Tongue (tissue), 2 donors: ENCODE measurements around the gene MIPEP. TPM values are rescaled to one million over a fixed set of nuclear protein-coding genes. Genes with fewer than 3 reads are reported as not detected.
"Not testable (repeated sequence)": the region's sequence is repeated elsewhere in the genome, so short reads cannot be mapped to it uniquely, and the experiment has no call there.

Experiments used
- DNase-seq: peaks from one replicate; pipeline ENCODE4 v3.0.0-alpha.2; 2015
- total RNA-seq: library from RNA; depleted of rRNA; stranded (reverse); fragments of >200 nt; gene quantifications from one replicate; pipeline ENCODE4 v1.2.3, GENCODE V29; 2014

The MIPEP gene
- total RNA-seq, 1 donor from 2014 or later = 23.7 TPM

DNA sequence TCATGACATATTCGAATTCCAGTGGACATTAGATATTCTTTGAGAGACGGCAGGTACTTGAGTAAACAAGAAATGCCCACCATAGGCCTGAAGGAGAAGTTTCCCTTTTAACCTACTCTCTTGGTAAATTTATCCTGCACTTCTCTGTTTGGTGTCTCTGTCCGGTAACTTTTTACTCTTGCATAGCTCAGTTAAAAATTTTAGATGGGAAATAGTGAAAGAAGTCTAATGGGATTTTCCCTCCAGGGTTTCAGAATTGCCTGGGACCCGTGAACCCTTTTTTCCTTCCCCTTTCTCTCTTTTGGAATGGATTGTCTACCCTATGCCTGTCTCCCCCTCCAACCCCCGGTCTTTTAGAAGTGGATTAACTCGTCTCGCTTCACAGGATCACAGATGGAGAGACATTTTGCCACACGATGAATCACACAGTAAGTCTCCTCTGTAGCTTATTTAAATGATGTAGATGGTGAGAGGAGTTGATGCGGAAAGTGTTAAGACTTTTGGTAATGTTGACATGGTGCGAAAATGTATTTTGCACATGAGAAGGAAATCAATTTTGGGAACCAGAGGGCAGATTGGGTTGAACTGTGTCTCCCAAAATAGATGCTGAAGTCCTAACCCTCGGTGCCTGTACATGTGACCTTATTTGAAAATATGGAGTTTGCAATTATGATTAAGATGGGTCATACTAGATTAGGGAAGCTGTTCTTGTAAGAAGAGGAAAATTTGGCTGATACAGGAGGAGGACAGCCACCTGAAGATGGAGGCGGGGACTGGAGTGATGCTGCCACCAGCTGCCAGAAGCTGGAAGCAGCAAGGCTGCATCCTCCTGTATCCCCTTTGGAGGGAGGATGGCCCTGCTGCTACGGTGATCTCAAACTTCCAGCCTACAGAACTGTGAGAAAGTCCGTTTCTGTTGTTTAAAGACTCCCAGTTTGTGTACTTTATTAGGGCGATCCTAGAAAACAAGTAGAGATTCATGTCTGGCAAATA lies 711 bp upstream of the MIPEP start:
- no peak for DNase-seq

- not testable (repeated sequence) for DNase-seq
These were observed 4.8 kb downstream of the MIPEP start for GRCh38 chr13:23884361-23884760.

- DNase-seq = no peak
These were observed 5.9 kb downstream of the MIPEP start for GRCh38 chr13:23883255-23883654.

DNA sequence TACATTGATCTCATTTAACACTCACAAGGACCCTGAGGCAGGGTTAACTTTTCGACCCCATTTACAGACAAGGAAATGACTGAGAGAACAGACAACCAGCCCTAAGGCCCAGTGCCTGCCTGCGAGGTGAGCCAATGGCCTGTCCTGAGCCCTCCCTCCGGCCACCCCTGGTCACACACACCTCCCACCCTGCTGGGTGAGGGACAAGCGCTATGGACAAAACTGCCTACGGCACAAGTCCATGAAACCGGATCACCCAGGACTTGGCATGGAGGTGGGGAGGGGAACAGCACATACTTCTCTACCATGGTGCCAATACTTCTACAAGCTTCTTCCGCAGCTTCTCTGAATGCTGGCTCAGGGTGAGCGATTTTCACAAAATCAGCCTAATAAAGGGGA lies 7.8 kb downstream of the MIPEP start:
- DNase-seq = not testable (repeated sequence)

GRCh38 chr13:23880493-23881401 lies 8.5 kb downstream of the MIPEP start:
- DNase-seq = peak; percentile 82

GRCh38 chr13:23877286-23877685 lies 11.9 kb downstream of the MIPEP start:
- no peak for DNase-seq

DNA sequence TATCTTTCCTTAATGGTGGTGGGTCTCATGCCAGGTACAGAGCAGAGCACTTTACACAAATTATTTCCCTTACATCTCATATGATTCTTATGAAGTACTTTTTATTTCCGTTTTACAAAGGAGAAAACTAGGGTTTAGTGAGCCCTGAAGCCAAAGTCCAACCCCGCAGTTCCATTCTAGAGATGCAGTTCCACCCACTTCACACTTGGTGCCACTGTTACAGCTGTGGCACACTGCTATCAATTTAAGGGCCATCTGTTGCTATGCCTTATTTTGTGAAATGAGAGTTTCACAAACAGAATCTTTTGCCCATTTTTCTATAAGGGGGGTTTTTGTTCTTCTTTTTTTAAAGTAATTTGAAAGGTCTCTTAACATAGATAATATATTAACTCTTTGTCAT lies 12.9 kb downstream of the MIPEP start:
- DNase-seq = peak; percentile 41

GRCh38 chr13:23871616-23872220 lies 17.5 kb downstream of the MIPEP start:
- peak; percentile 73 for DNase-seq

- DNase-seq = no peak
These were observed 18.7 kb downstream of the MIPEP start for GRCh38 chr13:23870356-23871140.

DNA sequence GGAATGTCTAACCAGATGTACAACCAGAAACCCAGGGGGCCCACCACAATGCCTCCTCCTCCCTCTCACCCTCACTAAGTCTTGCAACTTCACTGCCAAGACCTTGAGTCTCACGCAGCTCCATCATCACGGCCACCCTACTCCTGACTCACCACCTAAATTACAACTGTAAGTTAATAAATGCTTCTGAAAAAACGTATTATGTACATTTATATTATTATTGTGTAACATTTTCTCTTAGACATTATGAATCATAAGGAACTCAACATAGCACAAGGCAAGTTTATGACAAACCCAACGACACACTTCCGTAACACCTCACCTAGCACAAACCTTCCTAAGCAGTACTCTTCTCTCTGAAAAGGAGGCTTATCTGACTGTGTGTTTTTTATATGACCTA lies 20.7 kb downstream of the MIPEP start:
- no peak for DNase-seq

DNA sequence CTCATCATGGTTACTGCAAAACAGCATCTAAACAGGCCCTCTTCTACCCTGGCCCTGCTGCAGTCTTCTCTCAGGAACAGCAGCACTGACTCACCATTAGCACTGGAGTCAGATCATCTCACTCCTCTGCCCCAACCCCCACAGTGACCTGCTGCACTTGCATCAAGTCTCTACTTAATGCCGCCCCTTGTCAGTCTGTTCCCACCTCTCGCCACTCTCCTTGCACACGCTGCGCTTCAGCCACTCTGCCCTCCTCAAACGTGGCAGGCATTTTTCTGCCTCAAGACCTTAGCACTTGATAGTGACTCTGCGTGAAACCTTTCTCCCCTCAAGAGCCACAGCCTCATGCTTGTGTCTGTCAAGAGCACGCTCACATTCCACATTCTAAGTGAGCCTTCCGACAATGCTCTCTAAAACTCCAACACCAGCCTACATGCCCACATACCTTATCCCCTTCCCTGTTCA lies 22.1 kb downstream of the MIPEP start:
- no peak for DNase-seq

- no peak for DNase-seq
These were observed 22.7 kb downstream of the MIPEP start for GRCh38 chr13:23866420-23867026.

- no peak for DNase-seq
These were observed 23.3 kb downstream of the MIPEP start for GRCh38 chr13:23865906-23866305.

- DNase-seq = no peak
These were observed 24.2 kb downstream of the MIPEP start for GRCh38 chr13:23865026-23865425.

DNA sequence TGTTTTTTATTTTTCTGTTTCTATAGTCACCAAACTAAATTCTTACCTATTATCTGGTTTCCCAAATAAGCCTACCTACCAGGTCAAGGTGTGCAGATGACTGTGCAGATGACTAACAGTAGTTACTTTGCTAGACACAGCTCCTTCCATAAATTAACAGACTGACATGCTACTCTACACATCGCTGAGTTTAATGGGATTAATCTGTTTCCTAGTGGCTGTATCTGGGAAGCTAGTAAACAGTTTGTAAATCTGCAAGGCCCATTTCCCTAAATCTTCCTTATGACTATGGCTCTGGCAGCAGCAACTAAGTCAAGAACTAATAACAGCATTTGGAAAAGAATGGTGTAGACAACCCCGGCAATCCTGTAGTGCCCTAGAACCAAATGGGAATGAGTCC lies 27.9 kb downstream of the MIPEP start:
- no peak for DNase-seq

- DNase-seq = no peak
These were observed 29.3 kb downstream of the MIPEP start for GRCh38 chr13:23859904-23860303.

GRCh38 chr13:23859455-23859854 lies 29.7 kb downstream of the MIPEP start:
- DNase-seq = no peak

DNA sequence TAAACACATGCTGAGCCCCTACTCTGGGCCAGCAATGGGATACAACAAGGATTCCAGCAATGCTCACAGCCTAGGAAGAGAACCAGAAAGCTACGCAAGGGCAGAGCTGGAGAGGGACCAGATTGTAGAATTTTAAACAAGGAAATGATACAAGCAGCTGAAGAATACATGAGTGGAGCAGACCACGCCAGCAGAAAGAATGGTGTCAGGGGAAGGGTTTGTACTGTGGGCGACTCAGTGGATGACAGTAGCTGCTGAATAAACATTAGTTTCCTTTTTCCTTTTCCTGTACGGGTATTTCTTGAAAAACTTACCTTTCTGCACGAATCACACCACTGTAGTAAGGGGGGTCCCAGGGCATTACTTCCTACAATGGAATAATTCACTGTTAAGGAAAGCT lies 30.7 kb downstream of the MIPEP start:
- no peak for DNase-seq

DNA sequence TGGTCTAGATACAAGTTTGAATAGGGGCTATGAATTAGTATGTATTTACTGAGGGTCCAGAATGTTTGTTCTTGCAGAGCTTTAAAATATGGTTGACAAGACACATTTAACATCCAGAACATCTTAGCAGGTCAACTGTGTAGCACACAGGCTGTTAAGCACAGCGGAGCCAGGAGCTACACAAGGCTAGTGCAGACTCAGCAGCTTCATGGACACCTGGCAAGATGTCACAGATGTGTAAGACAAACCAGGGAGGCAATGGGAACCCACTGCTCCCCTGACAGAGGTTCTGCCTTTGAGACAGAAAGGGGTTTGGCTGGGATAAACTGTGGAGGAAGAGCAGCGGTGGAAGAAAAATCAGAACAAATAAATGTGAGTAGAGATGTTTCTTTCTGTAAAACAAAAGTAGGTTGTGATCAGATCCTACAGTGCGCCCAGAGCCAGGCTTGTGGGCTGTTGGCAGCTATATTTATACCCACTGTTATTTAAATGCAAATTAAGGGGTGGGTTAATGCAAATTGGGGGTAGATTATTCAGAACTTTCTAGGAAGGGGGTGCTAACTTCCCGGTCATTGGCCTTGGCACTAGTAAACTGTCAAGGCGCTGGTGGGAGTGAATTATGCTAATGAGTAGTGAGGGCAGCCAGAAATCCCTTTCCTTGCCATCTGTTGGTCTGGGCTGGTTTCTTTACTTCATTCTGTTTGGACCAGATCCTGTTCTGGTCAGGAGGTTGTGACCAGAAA lies 33.0 kb downstream of the MIPEP start:
- DNase-seq = no peak

- DNase-seq = no peak
These were observed 33.8 kb downstream of the MIPEP start for GRCh38 chr13:23855360-23855759.
